HG02759 (cell line): ENCODE measurements around the gene PALLD.
"Not testable (repeated sequence)": the region's sequence is repeated elsewhere in the genome, so short reads cannot be mapped to it uniquely, and the experiment has no call there.

Source experiments
- ATAC-seq: cut with Tn5 transposase; IDR thresholded peaks from one replicate; pipeline ENCODE4 v1.9.1; 2021; ENCODE audit warnings: mild to moderate bottlenecking, moderate library complexity; ENCODE audit not compliant: unreplicated experiment

PALLD gene

DNA sequence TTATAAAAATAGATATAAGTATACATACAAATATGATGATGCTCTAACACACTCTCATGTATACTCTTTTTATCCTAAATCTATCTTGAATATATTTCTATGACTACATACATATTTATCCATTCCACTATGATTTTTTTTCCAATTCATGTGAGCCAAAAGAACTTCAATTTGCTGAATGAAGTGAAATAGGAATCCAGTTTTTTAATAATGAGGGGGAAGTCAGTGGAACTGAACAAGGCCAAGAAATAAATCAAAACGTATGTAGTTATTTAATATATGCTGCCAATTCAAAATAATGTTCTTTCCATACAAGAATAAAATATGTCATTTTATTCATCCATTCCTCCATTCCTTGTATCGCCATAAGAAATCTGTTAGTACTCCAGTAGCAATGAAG is 6.1 kb upstream of the PALLD start:
- no peak for ATAC-seq

DNA sequence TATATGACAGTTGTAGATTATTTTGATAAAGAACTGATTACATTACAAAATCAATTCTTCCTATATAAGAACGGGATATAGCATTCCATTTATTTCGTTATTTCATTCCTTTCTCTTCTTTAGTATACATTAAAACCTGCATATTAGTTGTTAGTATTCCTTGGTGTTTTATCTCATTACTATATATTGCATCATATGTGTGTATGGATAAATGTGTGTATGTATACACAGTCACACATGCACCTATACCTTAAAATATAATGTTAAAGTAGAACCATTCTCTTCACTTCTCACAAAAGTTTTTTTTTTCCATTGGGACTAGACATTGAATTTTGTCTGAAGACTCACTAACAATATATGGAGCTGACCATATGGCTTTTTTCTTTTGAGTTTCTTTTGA is 5.3 kb upstream of the PALLD start:
- no peak for ATAC-seq

DNA sequence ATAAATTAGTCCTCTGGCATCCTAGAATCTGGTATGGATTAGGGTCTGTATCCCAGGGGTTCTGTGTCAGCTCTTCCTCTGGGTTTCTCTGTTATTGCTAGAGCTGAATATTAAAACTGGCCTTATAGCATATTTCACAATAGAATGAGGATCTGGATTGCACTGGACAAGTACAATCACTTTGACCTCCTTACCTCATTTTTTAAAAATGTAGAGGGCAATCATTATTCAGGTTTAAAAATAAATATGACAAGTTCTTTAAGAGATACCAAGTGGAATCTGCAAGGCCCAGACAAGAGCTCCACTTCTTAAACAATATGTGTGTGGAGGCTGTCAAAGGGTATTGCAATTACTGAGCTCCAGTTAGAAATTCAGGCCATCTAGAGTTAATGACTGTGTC is 1.4 kb downstream of the PALLD start:
- no peak for ATAC-seq

DNA sequence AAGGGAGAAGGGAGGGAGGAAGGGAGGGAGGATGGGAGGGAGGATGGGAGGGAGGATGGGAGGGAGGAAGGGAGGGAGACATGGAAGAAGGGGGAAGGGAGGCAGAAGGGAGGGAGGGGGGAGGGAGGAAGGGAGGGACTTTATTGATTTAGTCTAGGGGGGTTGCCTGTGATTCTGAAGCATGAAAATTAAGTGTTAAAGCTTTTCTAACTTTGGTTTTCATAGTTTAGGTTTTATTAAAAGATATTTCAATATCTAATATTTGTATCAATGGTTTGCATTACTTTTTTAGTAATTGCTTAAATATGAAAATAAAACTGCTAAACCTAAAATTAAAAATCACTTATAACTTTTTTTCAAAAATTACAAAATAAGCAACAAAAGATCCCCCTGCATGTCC is 2.4 kb downstream of the PALLD start:
- no peak for ATAC-seq

DNA sequence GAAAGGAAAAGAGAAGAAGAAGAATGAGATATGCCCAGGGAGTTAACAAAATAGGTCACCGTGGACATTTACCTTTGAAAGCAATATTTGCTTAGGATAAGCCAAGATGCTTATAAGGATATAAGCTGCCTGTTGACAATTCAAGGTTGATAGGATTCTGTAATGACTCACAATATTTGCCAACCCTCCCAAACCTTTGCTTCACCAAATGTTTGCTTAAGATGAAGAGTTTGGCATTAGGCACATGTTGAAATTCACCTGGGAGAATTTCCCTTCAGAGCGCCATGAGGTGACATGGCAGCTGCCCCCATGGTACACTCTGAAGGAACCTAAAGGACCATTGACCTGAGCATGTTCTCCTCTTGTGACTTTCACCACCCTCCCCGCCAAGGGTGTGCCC is 4.6 kb downstream of the PALLD start:
- no peak for ATAC-seq

DNA sequence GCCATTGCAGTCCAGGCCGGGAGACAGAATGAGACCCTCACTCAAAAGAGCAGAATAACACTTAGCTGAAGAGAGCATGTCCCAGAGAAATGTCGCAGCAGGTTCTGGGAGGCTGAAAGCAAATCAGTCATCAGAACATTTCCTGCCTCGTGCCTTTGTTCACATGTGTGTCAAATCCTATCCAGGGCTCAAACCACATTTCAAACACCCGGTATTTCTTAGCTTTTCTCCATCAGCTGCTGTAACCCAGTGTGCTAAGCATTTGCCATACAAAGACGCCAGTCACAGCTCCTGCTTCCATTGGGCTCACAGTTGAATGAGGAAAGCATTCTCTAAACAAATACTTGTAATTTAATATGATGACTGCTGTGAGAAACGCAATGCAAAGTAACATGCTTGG is 6.0 kb downstream of the PALLD start:
- ATAC-seq = no peak

DNA sequence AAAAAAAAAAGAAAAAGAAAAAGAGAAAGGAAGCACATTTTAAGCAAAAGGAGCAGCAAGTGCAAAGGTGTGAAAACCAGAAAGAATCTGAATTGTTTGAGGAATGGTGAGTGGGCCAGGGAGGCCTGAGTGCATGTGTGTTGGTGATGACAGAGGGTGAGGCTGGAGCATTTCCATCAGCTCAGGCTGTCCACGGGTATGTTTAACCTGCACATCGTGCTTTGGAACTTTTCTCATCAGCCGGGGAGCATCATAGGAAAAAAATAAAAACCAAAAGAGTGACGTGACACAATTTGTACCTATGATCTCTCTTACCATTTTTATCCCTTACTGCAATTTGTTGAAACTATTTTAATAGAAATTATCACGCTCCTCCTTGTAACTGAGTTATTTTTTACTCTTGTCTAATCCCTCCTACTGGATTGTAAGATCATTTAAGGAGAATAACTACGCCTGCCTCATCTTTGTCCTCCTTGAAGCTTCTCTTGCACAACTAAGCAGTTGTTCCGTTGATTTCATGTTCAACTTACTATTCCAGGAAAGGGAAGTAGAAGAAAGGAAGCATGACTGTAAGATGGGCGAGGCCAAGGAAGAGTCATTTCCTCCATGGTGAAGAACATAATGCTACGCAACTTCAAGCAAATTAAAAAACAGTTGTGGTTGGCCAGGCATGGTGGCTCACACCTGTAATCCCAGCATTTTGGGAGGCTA is 7.0 kb downstream of the PALLD start:
- ATAC-seq = no peak

DNA sequence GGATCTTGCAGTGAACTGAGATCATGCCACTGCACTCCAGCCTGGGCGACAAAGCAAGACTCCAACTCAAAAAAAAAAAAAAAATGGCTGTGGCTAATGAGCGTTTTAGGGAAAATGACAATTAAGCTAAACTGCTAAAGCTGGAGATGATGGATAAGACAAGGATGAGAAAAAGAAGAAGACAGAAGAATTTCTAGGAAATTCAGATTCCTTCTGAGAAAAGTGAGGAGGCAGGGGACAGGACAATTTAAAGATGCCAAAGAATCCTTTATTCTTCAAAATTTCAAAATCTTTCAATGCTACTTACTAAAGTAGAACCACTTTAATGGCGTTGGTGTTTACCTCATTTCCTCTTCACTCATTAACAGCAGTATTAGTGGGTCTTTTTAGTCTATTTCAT is 7.7 kb downstream of the PALLD start:
- ATAC-seq = no peak

DNA sequence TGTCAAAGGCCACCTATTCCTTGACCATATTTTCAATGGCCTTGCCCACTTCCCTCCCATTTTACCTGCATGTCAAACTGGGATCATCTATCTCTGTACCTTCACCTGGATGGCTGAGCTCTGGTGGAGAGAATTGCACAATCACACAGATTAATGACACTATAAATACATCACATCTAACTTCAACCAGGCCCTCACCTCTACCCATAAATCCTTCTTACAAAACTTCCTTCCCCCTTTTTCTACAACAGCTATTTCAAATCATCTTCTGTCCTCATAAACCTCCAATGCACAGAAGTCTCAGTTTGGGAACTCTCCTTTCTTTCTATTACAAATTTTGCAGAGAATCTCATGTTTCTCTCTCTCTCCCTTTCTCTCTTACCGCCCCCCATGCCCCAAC is 9.2 kb downstream of the PALLD start:
- ATAC-seq = no peak

DNA sequence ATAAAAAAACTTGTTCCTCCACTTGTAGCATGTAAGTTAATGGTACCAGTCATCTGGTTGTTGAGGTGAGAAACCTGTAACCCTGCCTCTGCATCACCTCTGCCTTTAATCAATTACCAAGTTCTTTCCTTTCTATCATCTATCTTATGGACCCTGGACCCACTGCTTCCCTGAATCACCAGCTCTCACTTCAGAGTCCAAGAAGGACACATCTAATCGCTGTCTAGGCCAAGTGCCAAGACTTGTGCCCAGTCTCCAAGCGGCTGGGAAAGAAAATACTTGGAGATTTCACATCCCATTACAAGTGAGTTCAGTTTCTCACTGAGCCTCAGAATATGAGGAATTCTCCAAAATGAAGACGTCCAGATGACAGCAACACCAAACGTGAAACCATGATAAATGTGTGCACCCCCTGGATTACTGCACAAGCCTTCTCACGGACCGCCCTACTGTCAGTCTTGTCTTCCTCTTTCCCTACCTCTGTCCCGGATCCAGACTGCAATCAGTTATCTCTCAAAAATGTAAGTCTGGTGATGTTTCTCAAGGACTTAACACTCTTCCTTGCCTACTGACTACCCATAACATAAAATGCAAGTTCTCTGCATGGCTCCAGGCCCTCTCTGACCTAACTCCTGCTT is 10.4 kb downstream of the PALLD start:
- no peak for ATAC-seq

DNA sequence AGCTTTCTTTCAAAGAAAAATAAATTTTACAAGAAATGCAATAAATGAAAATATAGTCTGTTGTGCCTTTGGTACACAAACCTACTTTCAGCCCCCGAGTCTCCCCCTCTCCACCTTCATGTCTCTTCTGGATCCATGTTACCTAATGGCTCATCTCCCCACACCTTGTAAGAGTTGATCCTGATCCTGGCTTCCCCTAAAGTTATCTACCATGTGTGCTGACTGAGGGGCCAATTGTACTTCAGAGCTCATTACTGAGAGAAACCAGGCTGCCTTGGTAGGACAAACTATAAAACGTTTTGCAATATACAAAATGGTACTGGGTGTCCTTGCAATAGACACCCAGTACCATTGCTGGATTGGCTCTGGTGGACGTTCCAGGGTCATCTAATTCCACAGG is 11.8 kb downstream of the PALLD start:
- ATAC-seq = no peak

DNA sequence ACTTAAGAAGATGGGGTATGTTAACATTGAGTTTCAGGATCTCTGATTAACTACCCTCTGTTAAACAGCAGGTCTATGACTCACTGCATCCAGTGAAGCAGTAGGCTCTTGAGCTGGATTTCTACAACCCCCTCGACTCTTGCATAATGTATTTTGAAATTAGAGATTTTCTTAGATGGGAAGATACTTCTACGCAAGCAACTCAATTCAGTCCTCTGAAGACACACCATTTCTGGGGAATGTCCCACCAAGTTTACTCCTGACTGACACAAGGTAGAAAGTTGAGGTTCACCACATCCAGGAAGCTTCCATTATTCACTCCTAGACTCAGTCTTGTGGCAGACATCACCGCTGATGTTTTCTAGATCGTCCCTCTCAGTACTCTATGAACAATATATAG is 12.9 kb downstream of the PALLD start:
- ATAC-seq = no peak

DNA sequence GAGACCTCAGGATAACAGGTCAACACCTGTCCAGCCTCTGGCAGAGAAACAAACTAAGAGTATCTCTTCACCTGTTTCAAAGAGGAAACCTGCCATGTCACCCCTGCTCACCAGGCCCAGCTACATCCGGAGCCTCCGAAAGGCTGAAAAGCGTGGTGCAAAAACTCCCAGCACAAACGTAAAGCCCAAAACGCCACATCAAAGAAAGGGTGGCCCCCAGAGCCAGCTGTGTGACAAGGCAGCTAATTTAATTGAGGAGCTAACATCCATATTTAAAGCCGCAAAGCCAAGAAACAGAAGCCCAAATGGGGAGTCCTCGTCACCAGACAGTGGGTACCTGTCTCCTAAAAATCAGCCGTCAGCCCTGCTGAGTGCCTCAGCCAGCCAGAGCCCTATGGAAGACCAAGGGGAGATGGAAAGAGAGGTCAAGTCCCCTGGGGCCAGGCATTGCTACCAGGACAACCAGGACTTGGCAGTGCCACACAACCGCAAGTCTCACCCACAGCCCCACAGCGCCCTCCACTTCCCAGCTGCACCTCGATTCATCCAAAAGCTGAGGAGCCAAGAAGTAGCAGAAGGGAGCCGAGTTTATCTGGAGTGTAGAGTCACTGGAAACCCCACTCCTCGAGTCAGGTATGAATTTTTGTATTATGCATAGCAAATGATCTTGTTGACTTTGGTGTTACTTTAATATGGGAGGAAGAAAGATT is 15.1 kb downstream of the PALLD start:
- no peak for ATAC-seq

DNA sequence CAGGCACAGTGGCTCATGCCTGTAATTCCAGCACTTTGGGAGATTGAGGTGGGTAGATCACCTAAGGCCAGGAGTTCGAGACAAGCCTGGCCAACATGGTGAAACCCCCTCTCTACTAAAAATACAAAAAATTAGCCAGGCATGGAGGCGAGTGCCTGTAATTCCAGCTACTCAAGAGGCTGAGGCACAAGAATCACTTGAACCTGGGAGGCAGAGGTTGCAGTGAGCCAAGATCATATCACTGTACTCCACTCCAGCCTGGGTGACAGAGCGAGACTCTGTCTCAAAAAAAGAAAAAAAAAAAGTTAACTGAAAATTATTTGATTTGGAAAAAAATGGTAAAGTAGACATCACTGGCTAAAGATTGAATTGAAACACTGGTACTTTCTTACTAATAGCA is 17.0 kb downstream of the PALLD start:
- not testable (repeated sequence) for ATAC-seq

DNA sequence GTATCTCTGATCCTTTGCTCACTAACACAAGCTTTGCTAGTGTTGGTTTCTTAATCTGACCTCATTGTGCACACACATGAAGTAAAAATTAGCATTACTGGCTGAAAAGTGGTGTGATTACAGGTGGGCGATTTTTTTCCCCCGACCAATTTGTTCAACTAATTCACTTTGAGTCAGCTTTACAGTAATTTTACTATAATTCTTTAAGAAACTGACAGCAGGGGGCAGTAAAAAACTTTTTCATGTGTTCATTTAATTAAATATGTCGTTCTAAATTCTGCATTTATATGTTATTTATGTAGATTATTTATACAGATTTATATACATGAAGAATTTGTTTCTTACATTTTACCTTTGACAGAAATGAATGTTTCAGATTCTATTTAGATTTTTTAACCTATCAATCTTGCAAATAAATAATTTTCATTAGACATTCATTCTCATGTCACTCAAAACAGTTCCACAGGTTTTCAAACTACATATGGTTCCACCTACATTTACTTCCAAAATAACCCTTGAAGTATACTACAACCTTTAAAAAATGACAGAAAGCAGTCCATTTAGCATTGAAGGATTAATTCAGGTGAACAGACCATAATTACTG is 17.5 kb downstream of the PALLD start:
- no peak for ATAC-seq

DNA sequence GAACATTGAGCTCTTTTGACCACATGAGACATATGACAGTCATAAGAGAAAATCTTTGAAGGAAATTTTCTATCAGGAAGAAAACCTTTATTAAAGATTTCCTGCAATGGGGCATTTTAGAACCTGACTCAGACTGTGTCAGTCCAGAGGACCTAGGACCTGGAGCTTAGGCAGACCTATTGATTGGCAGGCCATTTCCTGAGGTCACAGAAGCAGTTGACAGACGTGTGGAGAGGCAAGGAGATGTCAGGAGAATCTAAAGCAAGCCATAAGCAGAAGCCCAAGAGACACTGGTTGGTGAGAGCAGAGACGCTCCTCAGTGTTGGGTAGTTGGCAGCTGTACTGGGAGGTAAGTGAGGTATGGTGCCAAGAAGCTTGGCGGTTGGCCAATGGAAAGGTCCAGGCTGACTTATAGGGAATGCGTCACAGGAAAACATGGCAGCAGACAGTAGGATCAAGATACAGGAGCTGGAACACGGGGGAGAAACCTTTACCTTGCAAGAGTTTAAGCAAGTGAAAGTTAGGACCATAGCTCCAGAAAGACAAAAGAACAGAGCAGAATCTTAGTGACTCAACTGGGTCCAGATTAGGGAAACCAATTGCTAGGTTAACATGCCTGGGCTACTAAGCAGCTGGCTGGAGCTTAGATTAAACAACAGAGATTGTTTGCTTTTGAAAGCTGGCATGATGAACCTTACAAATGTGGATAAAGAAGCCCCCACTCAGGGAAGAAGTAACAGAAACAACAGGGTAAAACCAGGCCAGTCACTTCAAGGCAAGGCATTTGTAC is 18.6 kb downstream of the PALLD start:
- no peak for ATAC-seq

DNA sequence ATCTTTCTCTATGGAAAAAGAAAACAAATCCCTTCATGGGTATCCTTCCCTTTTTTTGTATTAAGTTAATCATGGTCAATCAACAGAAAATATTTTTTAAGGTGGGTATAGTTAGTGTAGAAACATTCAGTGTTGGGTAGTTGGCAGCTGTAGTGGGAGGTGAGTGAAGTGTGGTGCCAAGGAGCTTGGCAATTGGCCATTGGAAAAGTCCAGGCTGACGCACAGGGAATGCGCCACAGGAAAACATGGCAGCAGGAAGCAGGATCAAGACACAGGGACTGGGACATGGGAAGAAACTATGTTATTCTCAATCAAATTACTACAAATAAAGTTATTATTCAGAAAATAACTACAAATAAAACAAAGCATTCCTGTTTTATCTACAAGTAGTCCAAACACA is 20.0 kb downstream of the PALLD start:
- ATAC-seq = no peak

DNA sequence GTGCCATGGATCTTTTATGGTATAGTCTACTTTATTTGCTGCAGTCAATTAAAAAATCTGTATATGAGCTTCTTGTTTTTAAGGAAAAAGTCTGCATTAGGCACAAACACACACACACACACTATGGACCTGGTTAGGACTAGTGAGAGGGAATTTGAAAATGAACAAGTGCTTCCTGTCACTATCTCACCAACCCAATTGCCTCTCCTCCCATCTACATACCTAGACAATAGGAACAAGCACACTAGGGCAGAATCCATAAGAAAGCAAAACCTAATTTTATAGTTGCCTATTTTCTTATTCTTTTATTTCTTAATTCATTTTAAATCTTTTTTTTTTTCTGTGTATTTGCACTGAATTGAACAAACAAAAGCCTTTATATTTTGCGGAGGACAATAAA is 22.7 kb downstream of the PALLD start:
- no peak for ATAC-seq

DNA sequence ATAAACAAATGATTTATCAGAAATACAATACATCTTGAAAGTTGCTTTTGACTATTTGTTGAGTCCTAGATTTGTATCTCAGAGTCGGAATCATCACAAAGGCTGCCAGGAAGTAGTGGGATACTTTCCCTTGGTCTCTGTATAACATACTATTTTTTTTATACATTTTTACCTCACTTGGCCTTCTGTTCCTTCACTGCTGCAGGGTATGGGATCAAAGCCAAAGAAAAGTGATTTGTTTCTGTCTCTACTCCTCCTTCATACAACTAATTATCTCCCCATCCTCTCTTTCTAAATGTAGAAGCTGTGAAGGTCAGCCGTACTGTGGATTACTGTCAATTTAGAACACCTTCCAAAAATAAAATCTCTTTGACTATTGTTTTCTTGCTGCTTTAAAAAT is 24.9 kb downstream of the PALLD start:
- ATAC-seq = no peak

DNA sequence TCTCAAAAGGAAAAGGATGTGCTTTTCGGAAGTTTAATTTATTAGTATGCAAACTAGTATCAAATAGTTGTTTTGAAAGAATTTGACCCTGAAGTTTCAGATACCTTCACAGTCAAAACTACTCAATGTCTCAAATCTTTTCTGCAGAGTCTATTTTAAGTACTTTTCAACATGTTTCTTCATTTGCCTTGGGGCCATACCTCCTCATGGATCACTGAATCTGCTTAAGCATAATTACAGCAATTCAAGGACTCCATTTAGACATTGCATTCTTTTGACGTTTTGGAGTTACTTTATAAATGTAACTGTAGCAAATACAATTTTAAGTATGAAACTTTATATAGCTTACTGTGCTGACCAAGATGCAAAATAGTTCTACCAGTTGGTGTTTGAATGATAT is 25.5 kb downstream of the PALLD start:
- no peak for ATAC-seq

DNA sequence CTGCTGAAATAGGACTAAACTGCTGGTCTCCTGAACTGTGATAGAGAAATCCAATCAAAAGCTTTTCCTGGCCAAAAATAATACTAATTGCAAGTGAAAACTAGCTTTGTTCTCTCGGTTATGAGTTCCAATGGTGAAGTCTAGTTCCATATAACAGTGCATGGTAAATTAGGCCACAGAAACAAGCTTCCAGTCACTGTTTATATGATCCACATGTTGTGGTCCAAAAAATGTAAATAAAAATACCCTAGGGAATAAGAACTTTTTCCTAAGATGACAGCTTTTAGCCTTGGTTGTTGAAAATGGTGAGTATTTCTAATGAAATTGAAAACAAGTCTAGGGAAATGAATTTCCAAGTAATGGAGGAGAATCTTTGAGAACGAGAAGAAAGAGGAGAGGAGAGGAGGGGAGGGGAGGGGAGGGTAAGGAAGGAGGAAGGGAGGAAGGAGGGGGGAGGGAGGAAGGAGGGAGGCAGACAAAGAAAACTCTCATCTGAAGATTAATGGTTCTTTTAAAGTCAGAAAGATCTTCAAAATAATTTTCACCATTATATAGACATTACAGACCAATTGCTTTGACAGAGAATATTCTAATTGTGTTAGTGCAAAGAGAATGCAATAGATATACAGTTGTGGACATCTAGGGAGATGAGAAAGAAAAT is 26.1 kb downstream of the PALLD start:
- ATAC-seq = no peak
